ENCODE results near the gene C1QBP. TPM values are rescaled to one million over a fixed set of nuclear protein-coding genes. Genes with fewer than 3 reads are reported as not detected.

The C1QBP gene
- polyA plus RNA-seq, 1 experiment, result 175 TPM

DNA sequence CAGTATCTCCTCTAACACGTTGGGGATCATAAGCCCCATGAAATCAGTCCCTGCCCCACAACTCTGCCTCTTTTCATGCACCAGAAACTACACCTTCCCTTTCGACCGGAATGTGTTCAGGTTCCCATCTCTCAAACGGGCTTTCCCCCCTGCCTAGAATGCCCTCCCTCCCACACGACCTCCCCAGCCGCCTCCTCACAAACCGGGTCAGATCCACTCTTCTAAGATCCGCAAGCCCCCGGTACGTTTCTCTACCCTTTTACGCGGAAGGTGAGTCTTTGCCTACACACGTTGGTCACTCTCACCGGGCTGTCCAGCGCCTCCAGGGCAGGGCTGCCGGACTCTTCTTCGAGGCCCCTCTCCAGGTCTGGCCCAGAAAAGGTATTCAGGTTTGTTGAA lies 29.1 kb upstream of the C1QBP start:
- peak overlapping the region; percentile 90 for H3K4me3 ChIP-seq (ENCODE audit: low read depth, low read length)
- CTCF ChIA-PET, result interaction anchor here (0.6 to 1.4 kb wide), 4 partner anchors 25 to 29 kb away, joined by 3 to 4 read pairs (median 3); partner anchors contain the start of gene C1QBP
- TF ChIP-seq CTCF (IDR thresholded peaks at IDR 0.05; ENCODE audit: low read depth, low read length), result no peak
- DNase-seq (ENCODE audit: low read depth, low spot score), result no peak
- H3K27me3 ChIP-seq (ENCODE audit: control insufficient read depth, insufficient read depth, low read length), result no peaks in the 10 kb centered on the region
- H3K9me3 ChIP-seq (ENCODE audit: control insufficient read depth, insufficient read depth, low read length), result no peaks in the 10 kb centered on the region; the same call in 1 of the 2 replicates
- POLR2A ChIA-PET, result interaction anchor here (0.8 to 1.5 kb wide), 3 partner anchors 27 to 32 kb away, joined by 3 to 7 read pairs (median 6); partner anchors contain the start of gene C1QBP
- peak overlapping the region; percentile 13 for H3K27ac ChIP-seq (ENCODE audit: low read depth, low read length)

DNA sequence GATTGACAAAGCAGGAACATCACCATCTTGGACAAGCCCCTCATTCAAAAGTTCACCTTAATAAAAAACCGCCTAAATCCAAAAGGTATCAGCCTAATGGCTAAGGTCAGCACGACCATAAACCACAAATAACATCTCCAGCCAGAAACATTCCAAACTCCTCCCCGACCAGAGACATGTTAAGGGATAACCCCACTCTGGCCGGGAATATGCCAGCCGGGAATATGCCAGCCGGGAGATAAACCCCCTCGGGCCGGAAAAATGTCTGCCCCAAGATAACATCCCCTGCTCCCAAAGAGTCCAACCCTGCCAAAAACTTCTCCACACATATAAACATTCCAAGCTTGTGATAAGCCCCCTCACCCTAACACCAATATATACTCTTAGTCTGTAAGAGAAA lies 28.5 kb upstream of the C1QBP start:
- Histone ChIP-seq H3K9me3 (ENCODE audit: control insufficient read depth, insufficient read depth, low read length) (no peaks in the 10 kb centered on the region; the same call in 1 of the 2 replicates), H3K27ac (ENCODE audit: low read depth, low read length) (no peak overlapping the region), H3K27me3 (ENCODE audit: control insufficient read depth, insufficient read depth, low read length) (no peaks in the 10 kb centered on the region), H3K4me3 (ENCODE audit: low read depth, low read length) (peak overlapping the region; percentile 90)
- TF ChIP-seq CTCF (IDR thresholded peaks at IDR 0.05; ENCODE audit: low read depth, low read length), result no peak
- DNase-seq (ENCODE audit: low read depth, low spot score), result no peak
- ChIA-PET CTCF (interaction anchor here (0.6 to 1.4 kb wide), 3 partner anchors 26 to 28 kb away, joined by 3 read pairs; partner anchors contain the start of gene C1QBP), POLR2A (no interaction called here)

DNA sequence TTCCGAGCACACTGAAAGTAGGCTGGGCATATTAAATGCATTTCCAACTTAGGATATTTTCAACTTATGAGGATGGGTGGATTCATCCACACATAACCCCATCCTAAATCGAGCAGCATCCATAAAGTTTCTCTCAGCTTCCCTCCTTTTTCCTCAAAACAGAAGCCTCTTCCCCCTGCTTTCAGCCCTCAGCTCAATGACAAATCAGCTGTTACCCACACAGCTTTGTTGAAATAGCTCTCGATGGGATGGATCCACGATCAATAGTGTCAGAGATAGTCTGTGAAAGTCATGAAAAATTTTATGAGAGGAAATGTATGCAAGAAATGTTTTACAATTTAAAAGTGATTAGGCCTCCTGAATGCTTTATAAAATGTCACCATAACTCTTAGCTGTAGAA lies 27.3 kb upstream of the C1QBP start:
- Histone ChIP-seq H3K4me3 (ENCODE audit: low read depth, low read length) (peak overlapping the region; percentile 90; the same call in 1 of the 2 replicates), H3K27me3 (ENCODE audit: control insufficient read depth, insufficient read depth, low read length) (no peaks in the 10 kb centered on the region), H3K27ac (ENCODE audit: low read depth, low read length) (no peak overlapping the region), H3K9me3 (ENCODE audit: control insufficient read depth, insufficient read depth, low read length) (no peaks in the 10 kb centered on the region; the same call in 1 of the 2 replicates)
- TF ChIP-seq CTCF (IDR thresholded peaks at IDR 0.05; ENCODE audit: low read depth, low read length), result no peak
- POLR2A ChIA-PET, result no interaction called here
- CTCF ChIA-PET, result no interaction called here
- DNase-seq (ENCODE audit: low read depth, low spot score), result no peak

DNA sequence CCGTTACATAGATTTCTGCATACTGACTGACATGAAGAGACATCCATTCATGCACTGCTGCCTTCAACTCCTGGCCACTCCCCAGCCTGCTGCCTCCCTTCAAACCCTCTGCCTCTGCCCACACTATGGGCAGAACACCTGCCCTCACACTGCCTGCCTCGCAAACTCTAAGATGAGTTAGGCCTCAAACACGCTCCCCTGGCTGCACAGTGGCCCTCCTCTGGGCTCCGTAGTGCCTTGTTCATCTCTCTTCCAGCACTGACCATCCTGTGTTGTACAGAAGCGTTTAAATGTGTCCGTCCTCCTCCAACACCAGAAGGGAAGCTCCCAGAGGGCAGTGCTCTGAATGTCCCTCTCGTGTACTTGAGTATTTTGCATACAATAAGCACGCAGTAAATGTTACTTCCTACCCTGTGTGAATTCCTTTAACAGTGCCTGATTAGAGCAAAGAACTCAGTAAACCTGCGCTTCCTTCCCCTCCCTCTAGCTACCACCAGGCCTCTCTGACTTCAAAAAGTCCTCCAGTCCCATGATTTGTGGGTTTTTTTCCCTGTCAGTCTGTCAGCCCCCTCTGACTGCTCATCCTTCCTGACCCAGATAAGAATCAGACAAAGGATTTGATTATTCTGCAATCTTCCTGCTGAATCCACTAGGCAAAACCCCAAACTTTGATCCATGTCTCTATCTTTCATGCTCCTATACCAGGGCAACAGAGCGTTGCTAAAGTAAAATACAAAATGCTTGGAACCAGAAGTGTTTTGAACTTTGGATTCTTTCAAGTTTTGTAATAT lies 26.0 kb upstream of the C1QBP start:
- TF ChIP-seq CTCF (IDR thresholded peaks at IDR 0.05; ENCODE audit: low read depth, low read length), result no peak
- POLR2A ChIA-PET, result no interaction called here
- CTCF ChIA-PET, result interaction anchor here (0.7 to 1.4 kb wide), 2 partner anchors 957 to 970 kb away, joined by 3 read pairs; partner anchors contain the start of gene AIPL1

DNA sequence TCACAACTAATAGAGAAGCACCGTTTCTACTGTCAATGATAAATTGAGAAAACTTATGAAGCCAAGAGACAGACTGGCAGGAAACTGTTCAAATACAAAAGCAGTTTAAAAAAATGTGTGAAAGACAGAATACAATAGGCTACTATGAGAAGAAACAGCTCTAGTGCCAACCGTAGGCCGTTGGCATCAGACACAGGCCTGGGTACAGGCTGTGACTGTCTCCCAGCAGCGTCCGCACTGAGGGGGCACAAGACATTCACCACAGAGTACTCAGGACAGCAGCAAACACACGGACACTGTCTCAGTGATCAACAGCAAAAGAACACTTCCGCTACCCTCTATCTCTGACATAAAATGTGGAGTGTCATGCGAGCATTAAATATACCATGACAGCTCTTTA lies 7.8 kb upstream of the C1QBP start:
- TF ChIP-seq CTCF (IDR thresholded peaks at IDR 0.05; ENCODE audit: low read depth, low read length), result no peak
- ChIA-PET CTCF (no interaction called here), POLR2A (no interaction called here)
- H3K27ac ChIP-seq (ENCODE audit: low read depth, low read length), result no peak overlapping the region
- H3K9me3 ChIP-seq (ENCODE audit: control insufficient read depth, insufficient read depth, low read length), result no peaks in the 10 kb centered on the region
- no peaks in the 10 kb centered on the region for H3K27me3 ChIP-seq (ENCODE audit: control insufficient read depth, insufficient read depth, low read length)
- no peak overlapping the region for H3K4me3 ChIP-seq (ENCODE audit: low read depth, low read length)
- DNase-seq (ENCODE audit: low read depth, low spot score), result no peak

More for the DNA sequence above, 26.0 kb upstream of the C1QBP start:
- DNase-seq (ENCODE audit: low read depth, low spot score), result no peak
- Histone ChIP-seq H3K4me3 (ENCODE audit: low read depth, low read length) (no peak overlapping the region), H3K27ac (ENCODE audit: low read depth, low read length) (no peak overlapping the region), H3K9me3 (ENCODE audit: control insufficient read depth, insufficient read depth, low read length) (no peaks in the 10 kb centered on the region; the same call in 1 of the 2 replicates), H3K27me3 (ENCODE audit: control insufficient read depth, insufficient read depth, low read length) (no peaks in the 10 kb centered on the region)
